ENCODE data around the gene MDH2.
"Not testable (repeated sequence)": the region's sequence is repeated elsewhere in the genome, so short reads cannot be mapped to it uniquely, and the experiment has no call there.

Gene MDH2, protein sequence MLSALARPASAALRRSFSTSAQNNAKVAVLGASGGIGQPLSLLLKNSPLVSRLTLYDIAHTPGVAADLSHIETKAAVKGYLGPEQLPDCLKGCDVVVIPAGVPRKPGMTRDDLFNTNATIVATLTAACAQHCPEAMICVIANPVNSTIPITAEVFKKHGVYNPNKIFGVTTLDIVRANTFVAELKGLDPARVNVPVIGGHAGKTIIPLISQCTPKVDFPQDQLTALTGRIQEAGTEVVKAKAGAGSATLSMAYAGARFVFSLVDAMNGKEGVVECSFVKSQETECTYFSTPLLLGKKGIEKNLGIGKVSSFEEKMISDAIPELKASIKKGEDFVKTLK

DNA sequence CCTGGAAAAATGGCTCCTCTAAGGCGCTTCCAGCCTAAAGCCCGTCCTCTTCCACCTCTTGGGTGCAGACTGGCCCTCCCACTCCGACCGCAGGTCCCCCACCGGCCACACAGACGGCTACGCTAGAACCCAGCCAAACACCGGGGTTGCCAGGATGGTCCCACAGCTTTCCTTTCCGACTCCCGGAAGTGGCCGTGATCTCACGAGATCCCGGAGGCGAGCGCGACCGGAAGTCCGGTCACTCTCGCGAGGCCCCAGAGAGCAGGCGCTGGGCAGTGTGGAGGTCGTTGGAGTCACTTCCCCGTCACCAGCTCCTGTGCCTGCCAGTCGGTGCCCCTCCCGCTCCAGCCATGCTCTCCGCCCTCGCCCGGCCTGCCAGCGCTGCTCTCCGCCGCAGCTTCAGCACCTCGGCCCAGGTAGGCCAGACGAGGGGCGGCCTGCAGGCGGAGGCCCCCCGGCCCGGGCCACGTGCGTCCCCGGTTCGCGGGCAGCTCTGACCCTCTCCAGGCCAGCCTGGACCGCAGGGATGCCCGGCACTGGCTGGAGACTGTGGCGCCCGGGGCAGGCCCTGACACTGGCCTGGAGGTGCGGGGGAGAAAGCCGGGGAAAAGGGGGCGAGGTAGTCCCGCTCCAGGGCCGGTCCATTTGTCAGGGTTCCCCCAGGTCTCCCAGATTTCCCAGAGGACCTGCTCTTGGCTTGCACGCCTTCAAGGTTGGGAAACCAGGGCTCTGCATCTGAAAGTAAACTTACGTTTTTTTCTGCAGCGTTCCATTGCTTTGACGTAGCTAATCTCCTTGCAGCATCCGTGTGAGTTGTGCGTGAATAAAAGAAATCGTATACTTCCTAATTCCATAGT, at the start of gene MDH2, which contains the start of gene STYXL1:
Gene MDH2 (plus strand): TSS at position 296 of the 857 bp plus-strand sequence. CDS start 55 bp downstream, at position 351.
Gene STYXL1 (minus strand): TSS at position 190 of the 857 bp plus-strand sequence. CDS start 17,477 bp downstream, outside the sequence.
- DNase-seq (ENCODE audit: low read depth in 2 of 2): peak; percentile 88

DNA sequence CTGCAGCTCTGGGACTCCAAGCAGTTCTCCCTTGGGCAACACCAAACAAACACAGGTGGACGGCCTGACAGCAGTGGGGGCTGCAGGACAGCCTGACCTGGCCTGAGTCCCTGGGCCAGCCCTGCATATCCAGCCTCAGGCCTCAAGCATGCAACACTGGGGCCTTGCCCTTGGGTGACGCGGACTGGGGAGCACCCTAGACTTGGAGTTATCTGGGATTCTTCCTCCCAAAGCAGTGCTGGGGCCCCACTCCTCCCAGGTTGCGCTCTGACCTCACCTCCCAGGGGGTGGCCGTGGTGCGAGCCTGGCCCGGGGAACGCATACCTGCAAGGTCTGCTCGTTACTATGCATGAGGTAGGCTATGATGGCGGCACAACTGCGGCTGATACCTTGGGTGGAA, 47.3 kb upstream of the MDH2 start:
- no peak for DNase-seq (ENCODE audit: low read depth in 2 of 2)

DNA sequence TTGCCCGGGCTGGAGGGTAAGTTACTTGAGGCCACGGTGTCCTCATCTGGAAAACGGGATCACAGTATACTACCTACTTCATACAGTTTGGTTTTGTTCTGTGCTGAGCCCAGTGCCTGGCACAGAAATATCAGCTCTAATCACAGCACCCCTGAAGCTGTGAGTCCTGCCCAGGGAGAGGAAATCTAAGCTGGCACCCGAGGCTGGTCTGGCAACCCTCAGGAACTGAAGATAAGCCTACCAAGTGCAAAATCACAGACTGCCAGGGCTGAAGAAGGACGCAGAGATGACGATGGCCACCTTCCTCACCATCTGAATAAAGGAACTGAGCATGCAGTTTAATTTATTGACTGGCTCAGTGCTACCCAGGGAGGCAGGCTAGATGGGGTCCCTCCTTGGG, 45.8 kb upstream of the MDH2 start:
- DNase-seq (ENCODE audit: low read depth in 2 of 2): no peak

DNA sequence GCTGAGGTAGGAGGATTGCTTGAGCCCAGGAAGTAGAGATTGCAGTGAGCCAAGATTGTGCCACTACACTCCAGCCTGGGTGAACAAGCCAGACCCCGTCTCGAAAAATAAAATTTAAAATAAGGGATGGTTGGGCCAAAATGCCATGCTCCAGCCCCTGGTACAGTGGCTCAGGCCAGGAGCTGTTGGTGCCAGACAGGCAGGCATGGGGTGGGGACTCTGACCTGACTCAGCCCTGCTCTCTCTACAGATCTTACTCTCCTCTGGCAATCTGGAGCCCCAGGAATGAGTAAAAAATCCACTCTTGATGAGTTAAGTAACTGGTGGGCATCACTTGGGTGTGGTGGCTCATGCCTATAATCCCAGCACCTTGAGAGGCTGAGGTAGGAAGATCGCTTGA, 45.1 kb upstream of the MDH2 start:
- DNase-seq (ENCODE audit: low read depth in 2 of 2): no peak

DNA sequence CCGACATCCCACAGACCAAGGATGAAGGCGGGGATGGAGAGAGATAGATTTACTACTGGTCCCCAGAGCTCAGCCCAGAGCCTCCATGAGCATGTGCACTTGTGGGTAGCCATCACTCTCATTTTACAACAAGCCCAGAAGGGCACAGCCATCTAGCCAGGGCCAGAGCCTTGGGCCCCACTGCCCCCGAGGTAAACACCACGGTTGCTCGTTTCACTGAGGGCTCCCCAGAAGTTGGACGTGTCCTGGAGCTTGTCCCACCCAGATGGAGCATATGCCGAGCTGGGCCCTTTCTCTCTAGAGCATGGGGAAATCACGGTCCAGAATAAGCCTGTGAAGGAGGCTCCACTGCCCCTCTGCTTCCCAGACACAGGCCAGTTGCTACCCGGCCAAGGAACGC, 44.6 kb upstream of the MDH2 start:
- no peak for DNase-seq (ENCODE audit: low read depth in 2 of 2)

DNA sequence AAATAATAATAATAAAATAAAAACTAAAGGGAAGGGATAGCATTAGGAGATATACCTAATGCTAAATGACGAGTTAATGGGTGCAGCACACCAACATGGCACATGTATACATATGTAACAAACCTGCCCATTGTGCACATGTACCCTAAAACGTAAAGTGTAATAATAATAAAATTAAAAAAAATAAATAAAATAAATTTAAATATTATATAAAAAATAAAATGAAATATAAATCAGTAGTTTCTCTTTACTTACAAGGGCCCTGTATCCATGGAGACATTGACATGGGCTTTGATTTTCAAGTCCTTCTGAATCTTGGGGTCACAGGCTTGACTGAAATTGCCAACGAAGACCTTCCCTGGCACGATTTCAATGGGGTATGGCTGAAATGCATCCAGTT, 42.9 kb upstream of the MDH2 start:
- DNase-seq (ENCODE audit: low read depth in 2 of 2): not testable (repeated sequence)

DNA sequence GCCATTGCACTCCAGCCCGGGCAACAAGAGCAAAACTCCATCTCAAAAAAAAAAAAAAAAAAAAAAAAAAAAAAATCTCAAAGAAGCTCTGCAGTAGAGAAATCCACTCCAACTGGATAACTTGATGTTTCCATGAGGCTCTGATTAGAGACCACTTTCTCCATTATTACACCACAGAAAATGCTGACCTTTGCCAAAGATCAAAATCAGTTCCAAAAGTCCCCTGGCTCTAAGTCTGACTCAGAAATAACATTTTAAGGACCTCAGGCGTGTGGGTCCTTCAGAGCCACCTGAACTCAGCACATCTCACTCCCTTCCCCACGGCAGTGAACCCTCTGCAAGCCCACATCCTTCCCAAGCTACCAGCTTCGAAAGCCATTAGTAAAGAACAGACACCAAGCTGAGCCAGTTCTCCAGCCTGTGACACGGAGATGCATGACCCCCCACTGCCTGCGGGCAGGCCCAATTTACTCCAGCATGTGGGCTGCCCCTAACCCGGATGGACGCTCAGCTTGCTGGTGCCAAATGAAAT, 39.7 kb upstream of the MDH2 start:
- no peak for DNase-seq (ENCODE audit: low read depth in 2 of 2)

DNA sequence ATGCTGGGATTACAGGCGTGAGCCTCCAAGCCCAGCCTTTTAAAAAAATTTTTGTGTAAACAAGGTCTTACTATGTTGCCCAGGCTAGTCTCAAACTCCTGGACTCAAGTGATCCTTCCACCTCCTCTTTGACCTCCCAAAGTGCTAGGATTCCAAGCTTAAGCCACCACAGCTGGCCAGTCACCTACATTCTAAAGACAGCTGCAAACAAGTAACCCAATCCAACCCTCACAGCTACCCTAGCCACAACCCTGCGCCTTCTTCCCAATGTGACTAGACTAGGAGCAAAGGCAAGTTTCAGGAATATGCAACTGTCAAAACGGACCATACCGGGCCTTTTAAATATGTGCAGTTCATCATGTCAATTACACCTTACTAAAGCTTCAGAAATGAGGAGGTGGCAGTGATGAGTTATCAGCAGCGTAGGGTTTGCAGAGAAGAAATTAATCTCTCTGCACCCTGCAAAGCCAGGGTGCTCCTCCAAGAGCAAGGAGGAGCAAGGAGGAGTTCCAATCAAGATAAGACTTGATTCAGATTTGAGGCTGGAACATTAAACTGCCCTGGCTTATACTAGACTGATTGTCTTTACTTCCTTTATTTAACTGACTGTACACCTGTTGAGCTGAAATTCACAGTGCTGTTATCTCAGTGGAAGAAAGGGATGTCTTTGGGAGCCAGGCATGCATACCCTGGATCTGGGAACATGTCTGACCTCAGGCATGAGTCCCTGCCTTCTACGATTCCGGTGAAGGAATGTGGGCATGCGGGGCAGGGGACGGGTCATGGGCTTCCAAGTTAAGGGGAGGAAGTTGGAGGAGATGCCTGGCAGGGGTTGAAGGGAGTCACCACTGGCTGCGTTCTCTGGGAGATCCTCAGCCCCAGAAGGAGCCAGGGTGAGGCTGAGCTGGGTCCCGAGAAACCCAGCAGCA, 38.0 kb upstream of the MDH2 start:
- no peak for DNase-seq (ENCODE audit: low read depth in 2 of 2)

DNA sequence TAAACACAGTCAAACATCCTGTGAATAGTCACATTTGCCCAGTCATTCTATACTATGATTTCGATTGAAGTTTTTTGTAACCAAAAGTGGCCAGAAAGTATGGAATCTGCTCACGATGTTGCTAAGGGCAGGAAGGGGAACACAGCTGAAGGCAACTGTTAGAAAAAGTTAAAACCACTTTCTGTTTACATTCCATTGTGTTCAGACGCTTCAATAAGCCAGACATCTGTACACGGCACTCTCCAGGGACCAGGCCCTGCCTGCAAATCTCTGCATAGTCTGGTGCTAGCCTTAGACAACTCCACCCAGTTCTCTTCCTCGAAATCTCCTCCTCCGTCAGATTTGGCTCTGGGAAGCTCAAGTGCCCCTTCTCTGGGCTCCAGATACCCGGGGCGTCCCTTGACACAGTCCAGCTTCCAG, 36.5 kb upstream of the MDH2 start:
- no peak for DNase-seq (ENCODE audit: low read depth in 2 of 2)

DNA sequence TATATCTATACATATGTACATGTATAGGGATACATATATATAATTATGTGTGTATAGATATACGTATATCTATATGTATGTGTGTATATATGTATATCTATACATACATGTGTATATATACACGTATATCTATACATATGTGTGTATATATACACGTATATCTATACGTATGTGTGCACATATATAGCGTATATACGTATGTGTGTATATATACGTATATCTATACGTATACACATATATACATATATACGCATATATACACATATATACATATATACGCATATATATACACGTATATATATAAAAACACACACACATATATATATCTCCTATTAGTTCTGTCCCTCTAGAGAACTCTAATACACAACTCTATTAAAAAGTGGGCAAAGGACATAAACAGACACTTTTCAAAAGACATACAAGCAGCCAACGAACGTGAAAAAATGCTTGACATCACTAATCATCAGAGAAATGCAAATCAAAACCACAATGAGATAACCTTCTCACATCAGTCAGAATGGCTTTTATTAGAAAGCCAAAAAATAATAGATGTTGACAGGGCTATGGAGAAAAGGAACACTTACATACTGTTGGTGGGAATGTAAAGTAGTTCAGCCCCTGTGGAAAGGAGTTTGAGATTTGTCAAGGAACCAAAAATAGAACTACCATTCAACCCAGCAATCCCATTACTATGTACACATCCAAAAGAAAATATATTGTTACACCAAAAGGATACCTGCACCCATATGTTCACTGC, 31.5 kb upstream of the MDH2 start:
- no peak for DNase-seq (ENCODE audit: low read depth in 2 of 2)

DNA sequence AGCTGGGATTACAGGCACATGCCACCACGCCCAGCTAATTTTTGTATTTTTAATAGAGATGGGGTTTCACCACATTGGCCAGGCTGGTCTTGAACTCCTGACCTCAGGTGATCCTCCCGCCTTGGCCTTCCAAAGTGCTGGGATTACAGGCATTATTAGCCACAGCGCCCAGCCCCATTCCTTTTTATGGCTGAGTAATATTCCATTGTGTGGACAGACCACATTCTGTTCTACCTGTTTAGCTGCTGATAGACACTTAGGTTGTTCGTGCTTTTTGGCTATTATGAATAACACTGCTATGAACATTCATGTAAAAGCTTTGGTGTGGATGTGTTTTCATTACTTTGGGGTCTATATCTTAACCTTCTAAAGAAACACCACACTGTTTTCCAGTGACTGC, 29.4 kb upstream of the MDH2 start:
- DNase-seq (ENCODE audit: low read depth in 2 of 2): not testable (repeated sequence)

DNA sequence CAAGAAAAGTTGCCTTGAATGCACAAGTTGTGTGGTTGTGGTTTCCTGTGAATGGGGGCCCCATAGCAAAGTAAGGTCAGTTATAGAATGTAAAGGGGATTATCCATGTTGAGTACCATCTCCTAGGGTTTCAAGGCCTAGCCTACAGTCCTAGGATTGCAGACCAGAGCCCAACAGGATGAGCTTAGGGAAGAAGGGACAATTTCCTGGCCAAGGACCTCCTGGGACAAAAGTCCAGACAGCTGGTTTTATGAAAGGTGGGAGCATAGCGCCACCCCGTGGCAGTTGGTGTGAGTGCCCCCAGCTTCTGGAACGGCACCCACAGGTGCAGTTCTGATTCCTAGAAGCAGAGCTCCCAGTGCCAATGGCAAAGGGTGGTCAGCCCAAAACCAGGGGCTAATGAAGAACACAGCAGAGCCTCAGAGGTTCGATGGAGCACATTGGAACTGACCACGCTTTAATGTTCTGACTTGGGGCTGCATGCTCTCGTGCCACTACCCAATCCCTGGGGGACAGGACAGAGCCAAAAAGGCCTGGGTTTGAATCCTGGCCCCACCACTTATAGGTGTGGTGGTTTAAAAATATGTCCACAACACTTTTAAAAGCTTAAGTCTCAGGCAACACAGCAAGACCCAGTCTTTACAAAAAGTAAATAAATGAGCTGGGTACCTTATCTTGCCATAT, 27.7 kb upstream of the MDH2 start:
- DNase-seq (ENCODE audit: low read depth in 2 of 2): peak; percentile 53 to 66

DNA sequence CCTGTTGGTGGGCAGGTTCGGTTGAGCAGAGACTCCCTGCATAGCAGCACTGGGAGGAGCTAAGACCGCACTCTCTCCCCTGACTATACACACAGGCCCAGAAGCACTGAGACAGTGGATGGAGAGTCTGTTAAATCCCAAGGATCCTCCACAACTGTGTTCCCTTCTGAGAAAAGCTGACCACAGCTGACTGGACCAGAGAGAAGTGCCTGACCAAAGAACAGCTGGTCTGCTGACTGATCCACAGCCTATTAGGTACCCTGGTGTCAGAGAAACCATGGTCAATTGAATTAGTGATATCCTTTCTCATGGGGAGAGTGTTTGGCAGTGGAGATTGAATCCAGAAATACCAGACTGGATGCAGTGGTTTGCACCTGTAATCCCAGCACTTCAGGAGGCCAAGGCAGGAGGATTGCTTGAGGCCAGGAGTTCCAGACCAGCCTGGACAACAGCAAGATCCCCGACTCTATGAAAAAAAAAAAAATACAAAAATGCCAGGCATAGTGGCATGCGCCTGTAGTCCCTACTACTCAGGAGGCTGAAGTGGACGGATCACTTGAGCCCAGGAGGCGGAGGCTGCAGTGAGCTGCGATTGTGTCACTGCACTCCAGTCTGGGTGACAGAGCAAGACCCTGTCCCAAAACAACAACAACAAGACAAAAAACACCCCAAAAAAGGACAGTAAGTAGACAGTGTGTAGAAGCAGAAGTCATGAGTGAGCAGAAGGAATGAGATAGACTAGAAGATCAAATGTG, 25.7 kb upstream of the MDH2 start:
- no peak for DNase-seq (ENCODE audit: low read depth in 2 of 2)

DNA sequence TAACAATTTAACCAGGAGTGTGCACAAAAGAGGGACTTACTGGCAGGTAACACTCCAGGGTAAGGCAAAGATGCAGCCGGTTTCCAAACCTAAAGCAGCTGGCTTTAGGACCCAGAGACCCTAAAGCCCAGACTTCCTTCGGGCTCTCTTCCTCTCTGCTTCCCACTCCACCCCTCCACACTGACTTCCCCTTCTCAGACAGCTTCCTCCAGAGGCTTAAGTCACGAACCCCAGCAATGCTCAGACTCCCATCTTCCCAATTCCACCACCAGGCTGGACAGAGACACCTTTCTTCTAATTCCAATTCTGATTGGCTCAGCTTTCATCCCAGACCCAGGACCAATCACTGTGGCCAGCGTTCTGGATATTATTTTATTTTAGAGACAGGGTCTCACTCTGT, 24.9 kb upstream of the MDH2 start:
- no peak for DNase-seq (ENCODE audit: low read depth in 2 of 2)

DNA sequence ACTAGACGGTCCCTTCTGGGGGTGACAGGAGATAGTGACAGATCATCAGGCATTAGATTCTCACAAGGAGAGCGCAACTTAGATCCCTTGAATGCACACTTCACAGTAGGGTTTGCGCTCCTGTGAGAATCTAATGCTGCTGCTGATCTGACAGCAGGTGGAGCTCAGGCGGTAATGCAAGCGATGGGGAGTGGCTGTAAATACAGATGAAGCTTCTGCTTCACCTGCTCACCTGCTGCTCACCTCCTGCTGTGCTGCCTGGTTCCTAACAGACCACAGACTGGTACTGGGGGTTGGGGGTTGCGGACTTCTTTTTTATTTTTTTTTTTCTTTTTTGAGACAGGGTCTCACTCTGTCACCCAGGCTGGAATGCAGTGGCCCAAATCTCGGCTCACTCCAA, 18.2 kb upstream of the MDH2 start:
- not testable (repeated sequence) for DNase-seq (ENCODE audit: low read depth in 2 of 2)

DNA sequence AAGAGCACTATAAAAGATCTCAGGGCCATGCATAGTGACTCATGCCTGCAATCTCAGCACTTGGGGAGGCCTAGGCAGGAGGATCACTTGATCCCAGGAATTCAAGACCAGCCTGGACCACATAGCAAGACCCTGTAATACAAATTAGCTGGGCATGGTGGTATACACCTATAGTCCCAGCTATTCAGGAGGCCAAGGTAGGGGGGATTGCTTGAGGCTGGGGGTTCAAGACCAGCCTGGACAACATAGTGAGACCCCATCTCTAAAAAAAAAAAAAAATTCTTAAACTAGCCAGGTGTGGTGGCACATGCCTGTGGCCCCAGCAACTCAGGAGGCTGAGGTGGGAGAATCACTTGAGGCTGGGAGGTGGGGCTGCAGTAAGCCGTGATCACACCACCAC, 15.9 kb upstream of the MDH2 start:
- no peak for DNase-seq (ENCODE audit: low read depth in 2 of 2)

DNA sequence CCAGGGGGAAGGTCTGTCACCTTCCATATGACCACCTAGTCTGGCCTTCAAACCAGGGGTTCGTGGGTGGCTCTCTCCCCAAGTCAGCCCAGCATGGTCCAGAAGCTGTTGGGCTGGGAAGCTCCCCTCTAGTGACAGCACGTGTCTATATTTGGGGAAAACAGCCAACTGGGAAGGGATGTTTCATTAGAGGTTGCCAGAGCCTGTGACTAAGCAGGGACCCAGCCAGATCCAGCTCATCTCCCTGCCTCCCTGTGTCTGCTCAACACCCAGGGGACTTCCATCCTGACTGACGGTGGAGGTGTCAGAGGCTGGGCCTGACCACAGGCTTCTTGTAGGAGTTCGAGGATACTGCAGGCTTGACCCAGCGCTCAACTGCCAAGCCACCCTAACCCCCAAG, 10.6 kb upstream of the MDH2 start:
- DNase-seq (ENCODE audit: low read depth in 2 of 2): no peak

DNA sequence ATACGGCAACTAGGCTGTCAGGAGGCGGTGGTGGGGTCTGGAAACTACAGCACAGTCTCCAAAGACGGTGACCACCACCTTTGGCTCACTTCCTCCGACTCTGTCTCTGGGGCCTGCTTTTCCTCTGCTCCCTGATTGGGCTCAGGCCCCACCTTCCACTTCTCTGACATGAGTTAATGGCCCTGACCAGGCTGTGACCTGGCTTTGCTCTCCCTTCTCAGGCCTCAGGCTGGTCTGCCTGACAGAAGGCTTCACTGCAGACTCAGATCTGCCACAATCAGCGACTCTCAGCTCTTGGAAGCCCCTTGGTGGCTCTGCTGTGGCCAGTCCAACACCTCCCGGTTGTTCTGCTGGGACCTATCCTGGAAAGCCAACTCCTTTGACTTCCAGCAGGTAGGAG, 7.8 kb upstream of the MDH2 start:
- DNase-seq (ENCODE audit: low read depth in 2 of 2): no peak

DNA sequence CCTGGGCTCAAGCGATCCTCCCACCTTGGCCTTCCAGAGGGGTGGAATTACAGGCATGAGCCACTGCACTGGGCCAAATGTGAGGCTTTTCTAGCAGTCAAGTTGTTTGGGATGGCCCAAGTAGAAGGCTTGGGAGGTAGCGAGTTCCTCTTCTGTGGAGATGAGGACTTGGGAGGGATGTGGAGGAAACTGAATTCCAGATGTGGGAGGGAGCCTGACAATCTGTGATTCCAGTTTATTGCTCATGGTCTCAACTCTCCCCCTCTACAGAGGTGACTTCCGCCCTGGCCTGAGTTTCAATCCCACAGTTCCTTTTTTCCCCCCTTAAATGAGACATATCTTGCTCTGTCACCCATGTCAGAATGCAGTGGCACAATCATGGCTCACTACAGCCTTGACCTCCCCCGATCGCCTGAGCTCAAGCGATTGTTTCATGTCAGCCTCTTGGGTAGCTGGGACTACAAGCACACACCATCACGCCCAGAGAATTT, 3.5 kb upstream of the MDH2 start:
- DNase-seq (ENCODE audit: low read depth in 2 of 2): no peak
